ENCODE results near the gene OR2V2. TPM values are rescaled to one million over a fixed set of nuclear protein-coding genes. Genes with fewer than 3 reads are reported as not detected.

Gene OR2V2
- total RNA-seq, 1 experiment from 2014 or later = not detected

DNA sequence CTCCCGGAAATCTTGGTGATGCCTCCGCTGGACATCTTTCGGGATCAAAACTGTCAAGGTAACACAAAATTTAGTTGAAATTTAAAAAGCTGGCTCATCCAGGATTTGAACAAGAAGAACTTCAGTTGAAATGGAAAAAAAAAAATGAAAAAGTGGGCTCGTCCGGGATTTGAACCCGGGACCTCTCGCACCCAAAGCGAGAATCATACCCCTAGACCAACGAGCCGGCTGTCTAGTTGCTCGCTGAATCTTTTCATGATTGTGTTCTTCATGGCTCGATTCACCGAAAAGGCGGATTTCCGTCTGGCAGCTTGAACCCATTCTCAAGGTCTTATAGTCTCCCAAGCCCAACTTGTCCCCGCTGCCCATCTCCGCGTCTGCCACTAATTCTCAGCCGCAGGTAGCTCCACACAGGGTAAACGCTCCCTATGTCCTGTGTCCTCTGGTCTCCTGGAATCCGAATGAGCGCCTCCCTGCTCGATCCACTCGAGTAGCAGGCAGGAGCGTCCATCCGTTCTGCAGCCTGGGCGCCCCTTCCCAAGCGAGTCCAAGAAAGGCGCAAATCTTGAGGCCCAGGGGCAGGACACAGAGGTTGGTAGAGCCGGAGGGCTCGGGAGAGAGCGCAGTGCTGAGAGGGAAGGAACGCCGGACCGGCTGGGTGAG, 41.4 kb downstream of the OR2V2 start:
- Histone ChIP-seq H3K4me2 (ENCODE audit: insufficient read depth, insufficient read length, low read length) (peak overlapping the region; percentile 75), H4K91ac (ENCODE audit: insufficient read length, low read depth, low read length) (no peak overlapping the region), H2BK15ac (ENCODE audit: low read depth, low read length) (no peak overlapping the region), H4K20me1 (ENCODE audit: control insufficient read depth, insufficient read depth, insufficient read length) (no peaks in the 10 kb centered on the region), H2AFZ (ENCODE audit: low read length) (no peak overlapping the region), H3K27me3 (ENCODE audit: insufficient read depth, low read length) (peaks cover 16% of the 10 kb centered on the region), H2BK20ac (ENCODE audit: low read depth, low read length, poor library complexity, severe bottlenecking) (no peak overlapping the region), H3K4me1 (ENCODE audit: insufficient read depth, low read length) (no peaks in the 10 kb centered on the region), H2BK120ac (ENCODE audit: low read depth, low read length, poor library complexity, severe bottlenecking) (no peak overlapping the region), H3K27ac (ENCODE audit: insufficient read length, low read depth, low read length) (no peak overlapping the region), H4K8ac (replicated peaks; ENCODE audit: insufficient read length, low read depth, low read length) (no peak overlapping the region), H3K79me1 (ENCODE audit: insufficient read depth, low read depth, low read length, poor library complexity, severe bottlenecking) (no peaks in the 10 kb centered on the region), H3K79me2 (ENCODE audit: insufficient read depth, low read length) (no peaks in the 10 kb centered on the region), H3K4ac (ENCODE audit: low read depth, low read length) (no peak overlapping the region), H3K23ac (ENCODE audit: insufficient read length, low read depth, low read length) (no peak overlapping the region), H2BK5ac (ENCODE audit: insufficient read length, low read length) (no peak overlapping the region), H3K9ac (ENCODE audit: extremely low read depth, insufficient read length, low read length) (no peak overlapping the region), H3K23me2 (ENCODE audit: insufficient read length, low read depth, low read length, poor library complexity, severe bottlenecking) (peaks cover 34% of the 10 kb centered on the region), H2AK5ac (ENCODE audit: insufficient read length, low read length) (no peak overlapping the region), H3K14ac (ENCODE audit: insufficient read depth, low read length) (no peak overlapping the region), H3T11ph (ENCODE audit: low read length) (no peak overlapping the region), H3K9me3 (ENCODE audit: control insufficient read depth, low read depth, low read length) (no peaks in the 10 kb centered on the region), H2BK12ac (ENCODE audit: insufficient read length, low read depth, low read length) (no peak overlapping the region), H4K5ac (ENCODE audit: insufficient read length, low read depth, low read length) (no peak overlapping the region), H3K56ac (ENCODE audit: insufficient read length, low read depth, low read length) (no peak overlapping the region), H3K18ac (ENCODE audit: insufficient read length, low read depth, low read length) (no peak overlapping the region)
- peaks cover 45% of the 10 kb centered on the region for H3K27me3 Mint-ChIP-seq (ENCODE audit: low read depth)
- no CpG with 5 or more reads among the region's 35 CpGs for WGBS (ENCODE audit: extremely low coverage, insufficient read length, low lambda C conversion rate)
- H3K4me3 Mint-ChIP-seq = peak overlapping the region; percentile 91 to 92
- H3K9me3 Mint-ChIP-seq = peaks cover 12 to 13% of the 10 kb centered on the region in 2 experiments
- H3K27ac Mint-ChIP-seq = peak overlapping the region; percentile 88 to 93 (median 92); a peak in 6 of 7 replicates
- DNase-seq = peak; percentile 82
- peaks cover 13 to 29% of the 10 kb centered on the region in 2 experiments for H3K4me1 Mint-ChIP-seq
- TF ChIP-seq, protein P1, sequence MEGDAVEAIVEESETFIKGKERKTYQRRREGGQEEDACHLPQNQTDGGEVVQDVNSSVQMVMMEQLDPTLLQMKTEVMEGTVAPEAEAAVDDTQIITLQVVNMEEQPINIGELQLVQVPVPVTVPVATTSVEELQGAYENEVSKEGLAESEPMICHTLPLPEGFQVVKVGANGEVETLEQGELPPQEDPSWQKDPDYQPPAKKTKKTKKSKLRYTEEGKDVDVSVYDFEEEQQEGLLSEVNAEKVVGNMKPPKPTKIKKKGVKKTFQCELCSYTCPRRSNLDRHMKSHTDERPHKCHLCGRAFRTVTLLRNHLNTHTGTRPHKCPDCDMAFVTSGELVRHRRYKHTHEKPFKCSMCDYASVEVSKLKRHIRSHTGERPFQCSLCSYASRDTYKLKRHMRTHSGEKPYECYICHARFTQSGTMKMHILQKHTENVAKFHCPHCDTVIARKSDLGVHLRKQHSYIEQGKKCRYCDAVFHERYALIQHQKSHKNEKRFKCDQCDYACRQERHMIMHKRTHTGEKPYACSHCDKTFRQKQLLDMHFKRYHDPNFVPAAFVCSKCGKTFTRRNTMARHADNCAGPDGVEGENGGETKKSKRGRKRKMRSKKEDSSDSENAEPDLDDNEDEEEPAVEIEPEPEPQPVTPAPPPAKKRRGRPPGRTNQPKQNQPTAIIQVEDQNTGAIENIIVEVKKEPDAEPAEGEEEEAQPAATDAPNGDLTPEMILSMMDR (conservative IDR thresholded peaks at IDR 0.05) = no peak
- peaks cover 0 to 2% (median 0%) of the 10 kb centered on the region in 3 experiments; a peak in 2 of 7 replicates for H3K36me3 Mint-ChIP-seq (ENCODE audit: insufficient read depth in 1 of 3, low read depth in 3 of 3)

All from H9 (cell line).